HEK293 (cell line): Measurements from ENCODE around the gene AGAP3.

Experiments used
- CTCF ChIA-PET: fragments of 350-600 bp; formaldehyde crosslinking; extraction: SDS; loops from one replicate; lab custom pipeline; 2021; ENCODE audit warnings: antibody characterized with exemption; lab: Yijun Ruan, JAX
- POLR2A ChIA-PET: fragments of 300-600 bp; formaldehyde crosslinking; extraction: SDS; loops from one replicate; lab custom pipeline; 2020; ENCODE audit warnings: antibody characterized with exemption, inconsistent platforms; lab: Yijun Ruan, JAX
- H3K27ac ChIP-seq: fragments of 200-500 bp; sonication (Bioruptor generic); 2 replicates; pipeline ENCODE4 v1.5.1; 2014; ENCODE audit warnings: low read depth, low read length, control low read depth, inconsistent platforms; ENCODE audit errors: extremely low read depth
- H3K36me3 ChIP-seq, 2 experiments: fragments of 200-500 bp in 1 of 2; sonication (Bioruptor generic) in 1 of 2; 1 replicate in 1 of 2; 2 replicates in 1 of 2; pipeline ENCODE4 v1.5.1; 2014 to 2017; ENCODE audit warnings: inconsistent platforms in 2 of 2, low read length in 2 of 2; ENCODE audit not compliant: control insufficient read depth in 2 of 2, insufficient read depth in 1 of 2
- H3K4me1 ChIP-seq: fragments of 200-500 bp; sonication (Bioruptor generic); 2 replicates; pipeline ENCODE4 v1.5.1; 2014; ENCODE audit warnings: mild to moderate bottlenecking, low read length, inconsistent platforms; ENCODE audit not compliant: control insufficient read depth, insufficient read depth
- H3K4me3 ChIP-seq: 2 replicates; pipeline ENCODE4 v1.5.1; 2011; ENCODE audit warnings: low read depth, mild to moderate bottlenecking, control low read depth, low read length, moderate library complexity
- H3K9me3 ChIP-seq: fragments of 200-500 bp; sonication (Bioruptor generic); 2 replicates; pipeline ENCODE4 v1.5.1; 2014; ENCODE audit warnings: low read depth, low read length, inconsistent platforms; ENCODE audit not compliant: control insufficient read depth, insufficient read depth
- CTCF ChIP-seq: fragments of 450-650 bp; formaldehyde crosslinking; IDR thresholded peaks from 2 replicates; pipeline ENCODE4 v1.5.1; 2016; ENCODE audit warnings: missing biosample characterization, missing genetic modification characterization
- FEZF1 ChIP-seq: fragments of 450-650 bp; formaldehyde crosslinking; IDR thresholded peaks from 2 replicates; pipeline ENCODE4 v1.5.1; 2016; ENCODE audit warnings: missing biosample characterization, missing genetic modification characterization
- GLIS1 ChIP-seq: fragments of 450-650 bp; formaldehyde crosslinking; IDR thresholded peaks from 2 replicates; pipeline ENCODE4 v1.5.1; 2016; ENCODE audit warnings: missing biosample characterization, missing genetic modification characterization
- HIC1 ChIP-seq: fragments of 450-650 bp; formaldehyde crosslinking; IDR thresholded peaks from 2 replicates; pipeline ENCODE4 v1.5.1; 2016; ENCODE audit warnings: missing biosample characterization, missing genetic modification characterization
- HOXD13 ChIP-seq: sonication (generic); formaldehyde crosslinking; IDR thresholded peaks from 2 replicates; pipeline ENCODE4 v1.8.0; 2022; ENCODE audit warnings: missing genetic modification reagents, borderline replicate concordance
- IKZF3 ChIP-seq: fragments of 450-650 bp; IDR thresholded peaks from 2 replicates; pipeline ENCODE4 v1.5.0; 2018; ENCODE audit warnings: missing biosample characterization, mild to moderate bottlenecking, missing genetic modification characterization, moderate library complexity
- MZF1 ChIP-seq: fragments of 450-650 bp; formaldehyde crosslinking; IDR thresholded peaks from 2 replicates; pipeline ENCODE4 v1.5.1; 2017; ENCODE audit warnings: missing biosample characterization, missing genetic modification characterization, borderline replicate concordance
- SETDB1 ChIP-seq: IDR thresholded peaks from one replicate; pipeline ENCODE4 v1.6.1; 2017; ENCODE audit warnings: mild to moderate bottlenecking, low read length, moderate library complexity, mixed read lengths; ENCODE audit not compliant: insufficient read length
- SP2 ChIP-seq: fragments of 450-650 bp; formaldehyde crosslinking; IDR thresholded peaks from 2 replicates; pipeline ENCODE4 v1.5.1; 2016; ENCODE audit warnings: missing biosample characterization, missing genetic modification characterization
- SP7 ChIP-seq: fragments of 450-650 bp; formaldehyde crosslinking; IDR thresholded peaks from 2 replicates; pipeline ENCODE4 v1.5.1; 2016; ENCODE audit warnings: missing biosample characterization, missing genetic modification characterization
- TCF7L2 ChIP-seq: IDR thresholded peaks from 2 replicates; pipeline ENCODE4 v1.6.1; 2011; ENCODE audit warnings: low read depth, mild to moderate bottlenecking, inconsistent platforms, low read length, moderate library complexity, borderline replicate concordance
- TRIM28 ChIP-seq: IDR thresholded peaks from 2 replicates; pipeline ENCODE4 v1.6.1; 2011; ENCODE audit warnings: low read length, control low read depth, borderline replicate concordance
- ZBTB10 ChIP-seq: fragments of 450-650 bp; formaldehyde crosslinking; IDR thresholded peaks from 2 replicates; pipeline ENCODE4 v1.5.1; 2016; ENCODE audit warnings: missing biosample characterization, missing genetic modification characterization
- ZBTB17 ChIP-seq: fragments of 450-650 bp; formaldehyde crosslinking; IDR thresholded peaks from 2 replicates; pipeline ENCODE4 v1.5.1; 2016; ENCODE audit warnings: missing biosample characterization, missing genetic modification characterization
- ZBTB26 ChIP-seq: fragments of 450-650 bp; formaldehyde crosslinking; optimal IDR thresholded peaks from 2 replicates; pipeline ENCODE3; 2016; ENCODE audit warnings: missing biosample characterization, mild to moderate bottlenecking, missing genetic modification characterization
- ZFP37 ChIP-seq: fragments of 450-650 bp; formaldehyde crosslinking; IDR thresholded peaks from 2 replicates; pipeline ENCODE4 v1.5.1; 2016; ENCODE audit warnings: missing biosample characterization, missing genetic modification characterization
- ZNF449 ChIP-seq: fragments of 450-650 bp; formaldehyde crosslinking; IDR thresholded peaks from 2 replicates; pipeline ENCODE4 v1.5.1; 2017; ENCODE audit warnings: missing biosample characterization, mild to moderate bottlenecking, missing genetic modification characterization, moderate library complexity
- ZNF626 ChIP-seq: fragments of 450-650 bp; sonication (Bioruptor Pico); formaldehyde crosslinking; IDR thresholded peaks from 2 replicates; pipeline ENCODE4 v1.5.1; 2018; ENCODE audit warnings: missing biosample characterization, missing genetic modification characterization, inconsistent platforms
- ZNF76 ChIP-seq: fragments of 450-650 bp; formaldehyde crosslinking; IDR thresholded peaks from 2 replicates; pipeline ENCODE4; 2016; ENCODE audit warnings: low read depth, missing biosample characterization, missing genetic modification characterization, borderline replicate concordance

AGAP3 gene

GRCh38 chr7:151110941-151111645, 24.8 kb downstream of the AGAP3 start (continued):
- TF ChIP-seq HIC1 (tag by site-specific recombination), result peak; percentile 63
- TF ChIP-seq SP7 (tag by site-specific recombination), result 0 out of 2 replicates have a peak, but pooled peaks have one; percentile 24
- TF ChIP-seq ZBTB10 (tag by site-specific recombination), result peak; percentile 18; the same call in 1 of the 2 replicates
- TF ChIP-seq ZBTB26 (tag by site-specific recombination), result peak; percentile 13
- 0 out of 2 replicates have a peak, but pooled peaks have one; percentile 28 for TF ChIP-seq ZFP37 (tag by site-specific recombination)
- TF ChIP-seq CTCF (tag by site-specific recombination), result peak; percentile 90
- peak; percentile 66 for TF ChIP-seq GLIS1

- Histone ChIP-seq H3K4me3 (no peak overlapping the region; the same call in 1 of the 2 replicates), H3K4me1 (no peaks in the 10 kb centered on the region), H3K36me3 (peaks cover 0 to 30% of the 10 kb centered on the region in 2 experiments; a peak in 1 of 3 replicates), H3K9me3 (no peaks in the 10 kb centered on the region), H3K27ac (no peak overlapping the region)
- POLR2A ChIA-PET, result interaction anchor here (0.8 to 1.2 kb wide), 4 partner anchors 33 to 94 kb away, joined by 3 to 4 read pairs (median 3); partner anchors contain the start of genes ABCB8 and FASTK
- CTCF ChIA-PET, result interaction anchor here (0.5 to 5.5 kb wide), 13 partner anchors 9 to 148 kb away, joined by 3 to 43 read pairs (median 3); no protein-coding TSS in a partner anchor
- TF ChIP-seq SETDB1, result no peak
- TF ChIP-seq SP2 (tag by site-specific recombination), result peak; percentile 34
- peak; percentile 57; the same call in 1 of the 2 replicates for TF ChIP-seq HIC1 (tag by site-specific recombination)
- TF ChIP-seq ZBTB17 (tag by site-specific recombination), result peak; percentile 54
- 0 out of 2 replicates have a peak, but pooled peaks have one; percentile 24 for TF ChIP-seq ZNF76 (tag by site-specific recombination)
- no peak for TF ChIP-seq MZF1 (tag by site-specific recombination)
- peak; percentile 92 for TF ChIP-seq TCF7L2
- peak; percentile 55 for TF ChIP-seq ZNF449
- TF ChIP-seq TRIM28, result peak; percentile 77; the same call in 1 of the 2 replicates
- TF ChIP-seq FEZF1 (tag by site-specific recombination), result peak; percentile 72
- TF ChIP-seq HOXD13 (CRISPR knock-in tag), result no peak
- TF ChIP-seq IKZF3 (tag by site-specific recombination), result peak; percentile 66; the same call in 1 of the 2 replicates
- TF ChIP-seq ZNF626 (tag by site-specific recombination), result no peak
Measured at GRCh38 chr7:151113344-151114150, 27.3 kb downstream of the AGAP3 start.
